Breast epithelium (tissue), 4 donors: ENCODE measurements around the gene ZNF18. TPM values are rescaled to one million over a fixed set of nuclear protein-coding genes. Genes with fewer than 3 reads are reported as not detected.
"Not testable (repeated sequence)": the region's sequence is repeated elsewhere in the genome, so short reads cannot be mapped to it uniquely, and the experiment has no call there.

Experiments used
- DNase-seq, 2 donors: peaks; one replicate each; pipeline ENCODE4 v3.0.0-alpha.2; 2019; ENCODE audit warnings: low spot score in 2 of 2
- H3K27ac ChIP-seq, 2 donors: fragments of 200-600 bp; sonication (generic) in 1 of 2; one replicate each; pipeline ENCODE4 v1.5.1; 2016 to 2019; ENCODE audit warnings: mild to moderate bottlenecking in 1 of 2
- H3K27me3 ChIP-seq, 2 donors: fragments of 200-600 bp; sonication (generic) in 1 of 2; one replicate each; pipeline versions ENCODE4 v1.5.1 to v1.6.0; 2017 to 2019; ENCODE audit warnings: control low read depth in 1 of 2, mild to moderate bottlenecking in 1 of 2
- H3K36me3 ChIP-seq: fragments of 200-600 bp; one replicate; pipeline ENCODE4 v1.5.1; 2019
- H3K4me1 ChIP-seq, 2 donors: fragments of 200-600 bp; sonication (generic); one replicate each; pipeline ENCODE4 v1.5.1; 2016 to 2019; ENCODE audit warnings: control low read depth in 1 of 2
- H3K4me3 ChIP-seq, 3 donors: fragments of 200-600 bp; sonication (generic); 1 replicate in 2 of 3; 2 replicates in 1 of 3; pipeline ENCODE4 v1.5.1; 2016 to 2019; ENCODE audit warnings: mild to moderate bottlenecking in 3 of 3, moderate library complexity in 2 of 3
- H3K9me3 ChIP-seq, 2 donors: fragments of 200-600 bp; sonication (generic) in 1 of 2; one replicate each; pipeline ENCODE4 v1.5.1; 2016 to 2019; ENCODE audit warnings: control low read depth in 1 of 2
- POLR2A ChIP-seq: fragments of 450-650 bp; IDR thresholded peaks from one replicate; pipeline ENCODE4 v1.6.1; 2016; ENCODE audit warnings: antibody characterized with exemption, mild to moderate bottlenecking, moderate library complexity
- POLR2AphosphoS5 ChIP-seq, 3 donors: sonication (generic); formaldehyde crosslinking; IDR thresholded peaks; one replicate each; pipeline ENCODE4 v1.6.1; 2017; ENCODE audit warnings: antibody characterized with exemption in 3 of 3
- intact Hi-C: fragments of 100-400 bp; cut with DNase I; formaldehyde crosslinking; loops from one replicate; pipeline ENCODE4 v1.15.1; 2023; ENCODE audit warnings: low total_unique reads
- total RNA-seq, 3 donors: library from RNA; depleted of rRNA; stranded (reverse); fragments of >200 nt; gene quantifications; one replicate each; pipeline ENCODE4 v1.1.0, GENCODE V29; 2016
- TF ChIP-seq, protein P1 (sequence below), 3 donors: fragments of 450-650 bp; IDR thresholded peaks; one replicate each; pipeline ENCODE4 v1.5.1; 2016 to 2017; ENCODE audit warnings: antibody characterized with exemption in 3 of 3, mild to moderate bottlenecking in 3 of 3, moderate library complexity in 3 of 3

ZNF18 gene
- total RNA-seq, 3 donors from 2014 or later: 7.5 to 11.6 (median 10.2) TPM

DNA sequence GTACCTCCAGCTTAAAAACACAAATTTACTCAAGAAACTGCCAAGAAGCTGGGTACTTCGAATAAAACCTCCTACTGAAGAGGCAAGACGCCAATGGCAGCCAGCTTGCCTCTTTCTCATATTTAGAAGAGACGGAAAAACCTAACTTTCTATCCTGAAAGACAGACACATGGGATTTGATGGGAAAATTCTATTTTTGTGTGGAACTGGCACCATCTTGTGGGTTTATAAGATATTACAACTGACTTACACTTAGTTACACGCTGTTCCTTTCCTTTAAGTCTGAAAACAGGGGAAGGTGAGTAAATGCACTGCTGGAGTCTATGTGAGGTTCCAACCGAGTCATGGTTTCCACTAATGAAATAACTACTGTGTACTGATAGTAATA is 10.3 kb downstream of the ZNF18 start:
- intact Hi-C loops: no loop called here
- Histone ChIP-seq H3K4me3 (no peak overlapping the region), H3K9me3 (no peaks in the 10 kb centered on the region), H3K27me3 (no peaks in the 10 kb centered on the region), H3K36me3 (no peaks in the 10 kb centered on the region), H3K27ac (no peak overlapping the region), H3K4me1 (no peaks in the 10 kb centered on the region)
- TF ChIP-seq, protein P1, sequence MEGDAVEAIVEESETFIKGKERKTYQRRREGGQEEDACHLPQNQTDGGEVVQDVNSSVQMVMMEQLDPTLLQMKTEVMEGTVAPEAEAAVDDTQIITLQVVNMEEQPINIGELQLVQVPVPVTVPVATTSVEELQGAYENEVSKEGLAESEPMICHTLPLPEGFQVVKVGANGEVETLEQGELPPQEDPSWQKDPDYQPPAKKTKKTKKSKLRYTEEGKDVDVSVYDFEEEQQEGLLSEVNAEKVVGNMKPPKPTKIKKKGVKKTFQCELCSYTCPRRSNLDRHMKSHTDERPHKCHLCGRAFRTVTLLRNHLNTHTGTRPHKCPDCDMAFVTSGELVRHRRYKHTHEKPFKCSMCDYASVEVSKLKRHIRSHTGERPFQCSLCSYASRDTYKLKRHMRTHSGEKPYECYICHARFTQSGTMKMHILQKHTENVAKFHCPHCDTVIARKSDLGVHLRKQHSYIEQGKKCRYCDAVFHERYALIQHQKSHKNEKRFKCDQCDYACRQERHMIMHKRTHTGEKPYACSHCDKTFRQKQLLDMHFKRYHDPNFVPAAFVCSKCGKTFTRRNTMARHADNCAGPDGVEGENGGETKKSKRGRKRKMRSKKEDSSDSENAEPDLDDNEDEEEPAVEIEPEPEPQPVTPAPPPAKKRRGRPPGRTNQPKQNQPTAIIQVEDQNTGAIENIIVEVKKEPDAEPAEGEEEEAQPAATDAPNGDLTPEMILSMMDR (IDR thresholded peaks at IDR 0.05): peak in 2 of 3 donors; percentile 36 to 57
- no peak for TF ChIP-seq POLR2A
- DNase-seq: no peak

DNA sequence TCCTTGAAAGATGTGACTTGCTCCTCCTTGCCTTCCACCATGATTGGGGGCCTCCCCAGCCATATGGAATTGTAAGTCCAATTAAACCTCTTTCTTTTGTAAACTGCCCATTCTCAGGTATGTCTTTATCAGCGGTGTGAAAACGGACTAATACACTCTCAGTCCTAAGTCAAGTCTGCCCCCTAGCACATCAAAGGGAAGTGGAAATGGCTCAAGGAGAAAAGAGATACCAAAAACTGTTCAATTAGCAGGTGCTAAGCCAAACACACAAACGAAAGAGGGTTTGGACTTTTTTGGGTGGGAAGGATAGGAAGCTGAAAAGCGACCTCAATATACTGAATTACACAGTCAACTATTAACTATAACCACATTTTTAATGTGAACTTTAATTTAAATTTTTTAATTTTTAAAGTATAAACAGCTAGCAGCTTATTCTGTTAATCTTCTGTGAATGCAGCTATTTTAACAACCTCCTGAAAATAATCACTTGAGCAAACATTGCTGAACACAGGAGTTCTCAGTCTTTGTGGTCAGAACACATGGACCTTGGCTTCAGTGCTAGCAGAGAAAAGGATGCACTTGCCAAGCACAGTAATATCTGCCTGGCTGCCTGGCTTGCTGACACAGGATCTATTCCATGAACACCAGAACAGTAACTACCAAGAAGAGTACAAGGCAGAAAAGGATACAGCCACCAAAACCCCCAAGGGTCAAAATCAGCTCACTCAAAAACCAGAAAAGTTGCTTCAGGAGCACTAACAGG is 10.9 kb downstream of the ZNF18 start:
- Histone ChIP-seq H3K4me3 (no peak overlapping the region), H3K4me1 (no peaks in the 10 kb centered on the region), H3K27ac (no peak overlapping the region), H3K36me3 (no peaks in the 10 kb centered on the region), H3K9me3 (no peaks in the 10 kb centered on the region), H3K27me3 (no peaks in the 10 kb centered on the region)
- intact Hi-C loops: no loop called here
- DNase-seq: no peak
- TF ChIP-seq, protein P1 (IDR thresholded peaks at IDR 0.05): no peak
- no peak for TF ChIP-seq POLR2A
- TF ChIP-seq POLR2AphosphoS5 (IDR thresholded peaks at IDR 0.05): no peak

DNA sequence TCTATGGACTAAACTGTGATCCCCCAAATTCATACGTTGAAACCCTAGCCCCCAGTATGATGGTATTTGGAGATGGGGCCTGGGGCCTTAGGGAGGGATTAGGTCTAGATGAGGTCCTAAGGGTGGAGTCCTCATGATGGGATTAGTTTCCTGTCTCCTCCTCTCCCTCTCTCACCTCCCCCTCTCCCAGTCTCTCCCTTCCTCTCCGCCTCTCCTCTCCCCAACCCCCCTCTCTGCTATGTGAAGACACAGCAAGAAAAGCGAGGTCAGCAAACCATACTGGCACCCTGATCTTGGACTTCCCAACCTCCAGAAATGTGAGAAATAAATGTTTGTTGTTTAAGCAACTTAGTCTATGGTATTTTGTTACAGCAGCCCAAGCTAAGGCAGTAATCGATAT is 15.4 kb downstream of the ZNF18 start:
- H3K36me3 ChIP-seq: no peaks in the 10 kb centered on the region
- intact Hi-C loops: no loop called here
- no peaks in the 10 kb centered on the region for H3K9me3 ChIP-seq
- no peaks in the 10 kb centered on the region for H3K4me1 ChIP-seq
- TF ChIP-seq POLR2AphosphoS5 (IDR thresholded peaks at IDR 0.05): no peak
- TF ChIP-seq, protein P1 (IDR thresholded peaks at IDR 0.05): no peak
- TF ChIP-seq POLR2A: no peak
- no peak for DNase-seq
- H3K27me3 ChIP-seq: no peaks in the 10 kb centered on the region
- no peak overlapping the region for H3K27ac ChIP-seq
- no peak overlapping the region for H3K4me3 ChIP-seq

DNA sequence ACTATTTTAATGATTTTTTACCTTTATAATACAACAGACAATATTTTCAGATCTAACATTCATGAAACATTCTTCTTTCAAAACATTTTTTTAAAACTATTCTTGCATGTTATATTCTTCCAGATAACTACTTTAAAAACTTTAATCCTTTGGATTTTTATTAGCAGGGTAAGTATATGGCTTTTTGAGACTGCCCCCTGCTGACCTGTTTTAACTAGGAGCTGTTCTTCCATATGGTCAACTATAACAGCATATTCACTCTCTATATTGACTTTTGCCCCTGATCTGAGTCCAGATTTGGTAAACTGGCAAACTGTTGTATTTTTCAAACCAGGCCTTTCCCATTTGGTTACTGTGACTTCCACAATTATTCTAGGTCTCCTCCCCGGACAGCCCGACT is 16.5 kb downstream of the ZNF18 start:
- intact Hi-C loops: no loop called here
- Histone ChIP-seq H3K36me3 (no peaks in the 10 kb centered on the region), H3K27ac (no peak overlapping the region), H3K4me3 (no peak overlapping the region), H3K9me3 (no peaks in the 10 kb centered on the region), H3K27me3 (no peaks in the 10 kb centered on the region), H3K4me1 (no peaks in the 10 kb centered on the region)
- no peak for DNase-seq
- TF ChIP-seq, protein P1 (IDR thresholded peaks at IDR 0.05): no peak
- TF ChIP-seq POLR2AphosphoS5 (IDR thresholded peaks at IDR 0.05): no peak
- no peak for TF ChIP-seq POLR2A

- no peak for TF ChIP-seq POLR2A
- TF ChIP-seq, protein P1 (IDR thresholded peaks at IDR 0.05): no peak
- TF ChIP-seq POLR2AphosphoS5 (IDR thresholded peaks at IDR 0.05): no peak
- no peak for DNase-seq
- intact Hi-C loops: no loop called here
- Histone ChIP-seq H3K4me3 (no peak overlapping the region), H3K27ac (no peak overlapping the region), H3K27me3 (no peaks in the 10 kb centered on the region), H3K36me3 (no peaks in the 10 kb centered on the region), H3K4me1 (no peaks in the 10 kb centered on the region), H3K9me3 (no peaks in the 10 kb centered on the region)
Observed at GRCh38 chr17:11979795-11980194, 17.5 kb downstream of the ZNF18 start.

- intact Hi-C loops, H3K27me3 ChIP-seq, DNase-seq, H3K4me1 ChIP-seq, H3K27ac ChIP-seq, H3K36me3 ChIP-seq, H3K4me3 ChIP-seq: not testable (repeated sequence)
- peaks cover 6 to 16% of the 10 kb centered on the region in 2 donors for H3K9me3 ChIP-seq
Observed at GRCh38 chr17:11972741-11973140, 24.5 kb downstream of the ZNF18 start.
